HCT116 (cell line): Measurements from ENCODE around the gene EP300. TPM values are rescaled to one million over a fixed set of nuclear protein-coding genes. Genes with fewer than 3 reads are reported as not detected.

Source experiments
- ATAC-seq: fragments of 200-7000 bp; cut with Tn5 transposase; 2 replicates; pipeline ENCODE4 v1.9.1; 2020; ENCODE audit warnings: mild to moderate bottlenecking, moderate library complexity
- BruUV-seq: library from RNA; stranded (reverse); fragments of 400-500 nt; replicated peaks from 2 replicates; lab custom pipeline; 2021; lab: Mats Ljungman, UMichigan
- CTCF ChIA-PET: fragments of 300-600 bp; sonication (Branson Sonifier 250); formaldehyde crosslinking; loops from one replicate; lab custom pipeline; 2021; ENCODE audit warnings: antibody characterized with exemption; lab: Charles Lee
- POLR2A ChIA-PET: fragments of 300-600, 350-600 bp; sonication (Branson Sonifier 250); formaldehyde crosslinking; loops from one replicate; lab custom pipeline; 2021; ENCODE audit warnings: antibody characterized with exemption; lab: Charles Lee
- RAD21 ChIA-PET, 2 experiments: fragments of 300-600 bp; sonication (Branson Sonifier 250); formaldehyde crosslinking; loops; one replicate each; lab custom pipeline; 2023; ENCODE audit warnings: low total read pairs in 2 of 2; ENCODE audit not compliant: uncharacterized antibody in 2 of 2, unreplicated experiment in 2 of 2, low non-redundant PET in 1 of 2; lab: Charles Lee
- DNase-seq: peaks from one replicate; pipeline ENCODE4 v3.0.0-alpha.2; 2010; ENCODE audit warnings: low read depth, low spot score
- H2AFZ ChIP-seq: fragments of 200-600 bp; shearing (Covaris generic), sonication (generic); 2 replicates; pipeline ENCODE4 v1.6.1; 2017; ENCODE audit warnings: low read depth, mixed run types, mixed read lengths, antibody characterized with exemption, low read length; ENCODE audit not compliant: poor library complexity, severe bottlenecking
- H3K27ac ChIP-seq: 2 replicates; pipeline ENCODE4 v1.5.1; 2012; ENCODE audit warnings: low read depth, low read length
- H3K27me3 ChIP-seq: fragments of 200-600 bp; sonication (generic); 2 replicates; pipeline ENCODE4 v1.6.1; 2016; ENCODE audit warnings: mixed run types, low read length, mixed read lengths; ENCODE audit not compliant: insufficient read depth
- H3K36me3 ChIP-seq, 2 experiments: fragments of 200-500 bp in 1 of 2; fragments of 200-600 bp in 1 of 2; sonication (Bioruptor generic) in 1 of 2; sonication (generic) in 1 of 2; 2 replicates each; pipeline versions ENCODE4 v1.5.1 to v1.6.1; 2014 to 2016; ENCODE audit warnings: low read length in 2 of 2, inconsistent platforms in 1 of 2, mixed read lengths in 1 of 2, mixed run types in 1 of 2; ENCODE audit not compliant: insufficient read depth in 2 of 2, control insufficient read depth in 1 of 2
- H3K4me1 ChIP-seq, 2 experiments: fragments of 200-600 bp in 1 of 2; sonication (generic) in 1 of 2; 2 replicates each; pipeline versions ENCODE4 v1.5.1 to v1.6.1; 2012 to 2017; ENCODE audit warnings: low read length in 2 of 2, inconsistent platforms in 1 of 2, mild to moderate bottlenecking in 1 of 2, mixed read lengths in 1 of 2, mixed run types in 1 of 2, moderate library complexity in 1 of 2; ENCODE audit not compliant: insufficient read depth in 2 of 2, control insufficient read depth in 1 of 2
- H3K4me2 ChIP-seq: fragments of 200-600 bp; sonication (generic); 2 replicates; pipeline ENCODE4 v1.6.1; 2017; ENCODE audit warnings: mixed run types, low read length, mixed read lengths
- H3K4me3 ChIP-seq, 2 experiments: fragments of 200-600 bp in 1 of 2; sonication (generic) in 1 of 2; replicated peaks in 1 of 2; 2 replicates each; pipeline ENCODE4 v1.5.1; 2011 to 2016; ENCODE audit warnings: low read length in 2 of 2, control low read depth in 1 of 2, low read depth in 1 of 2, mild to moderate bottlenecking in 1 of 2, mixed read lengths in 1 of 2, mixed run types in 1 of 2
- H3K79me2 ChIP-seq: fragments of 200-600 bp; sonication (generic); 2 replicates; pipeline ENCODE4 v1.6.1; 2017; ENCODE audit warnings: mild to moderate bottlenecking, mixed run types, low read length, moderate library complexity, mixed read lengths; ENCODE audit not compliant: insufficient read depth
- H3K9ac ChIP-seq: fragments of 200-600 bp; sonication (generic); 2 replicates; pipeline ENCODE4 v1.6.1; 2016; ENCODE audit warnings: low read length, mixed read lengths
- H3K9me2 ChIP-seq: fragments of 200-600 bp; sonication (generic), shearing (Covaris generic); 2 replicates; pipeline ENCODE4 v1.6.1; 2017; ENCODE audit warnings: mixed run types, mild to moderate bottlenecking, moderate library complexity; ENCODE audit not compliant: insufficient read depth
- H3K9me3 ChIP-seq, 2 experiments: fragments of 200-500 bp in 1 of 2; fragments of 200-600 bp in 1 of 2; sonication (Bioruptor generic) in 1 of 2; sonication (generic) in 1 of 2; 2 replicates each; pipeline ENCODE4 v1.6.1; 2014 to 2017; ENCODE audit warnings: low read length in 2 of 2, mixed read lengths in 2 of 2, inconsistent platforms in 1 of 2, low read depth in 1 of 2, mild to moderate bottlenecking in 1 of 2, mixed run types in 1 of 2, moderate library complexity in 1 of 2; ENCODE audit not compliant: control insufficient read depth in 1 of 2, insufficient read depth in 1 of 2
- H4K20me1 ChIP-seq: fragments of 200-600 bp; sonication (generic), shearing (Covaris generic); 2 replicates; pipeline ENCODE4 v1.6.1; 2017; ENCODE audit warnings: mixed run types, mild to moderate bottlenecking, moderate library complexity; ENCODE audit not compliant: insufficient read depth
- CBX3 ChIP-seq: IDR thresholded peaks from 2 replicates; pipeline ENCODE4 v1.6.1; 2012; ENCODE audit warnings: low read depth
- CEBPB ChIP-seq: IDR thresholded peaks from 2 replicates; pipeline ENCODE4 v1.6.1; 2012; ENCODE audit warnings: low read depth
- ELF1 ChIP-seq: IDR thresholded peaks from 2 replicates; pipeline ENCODE4 v1.6.1; 2012; ENCODE audit warnings: low read depth, borderline replicate concordance
- EZH2 ChIP-seq: fragments of 200-600 bp; sonication (generic); IDR thresholded peaks from 2 replicates; pipeline ENCODE4 v1.6.1; 2017; ENCODE audit warnings: antibody characterized with exemption, mixed run types
- JUND ChIP-seq: IDR thresholded peaks from 2 replicates; pipeline ENCODE4 v1.6.1; 2012
- POLR2AphosphoS5 ChIP-seq: IDR thresholded peaks from 2 replicates; pipeline ENCODE4 v1.6.1; 2011; ENCODE audit warnings: mild to moderate bottlenecking, low read depth, low read length, moderate library complexity
- REST ChIP-seq: IDR thresholded peaks from 2 replicates; pipeline ENCODE4 v1.6.1; 2012; ENCODE audit warnings: low read depth
- TCF7L2 ChIP-seq: IDR thresholded peaks from 2 replicates; pipeline ENCODE4 v1.7.0; 2011; ENCODE audit warnings: borderline replicate concordance, inconsistent platforms; ENCODE audit not compliant: insufficient read depth, insufficient read length; ENCODE audit errors: extremely low read depth
- ZBTB33 ChIP-seq: IDR thresholded peaks from 2 replicates; pipeline ENCODE4 v1.6.1; 2011; ENCODE audit warnings: mild to moderate bottlenecking, low read length, moderate library complexity; ENCODE audit not compliant: insufficient replicate concordance; ENCODE audit errors: extremely low read depth
- ZNF274 ChIP-seq: fragments of 200-500 bp; sonication (Bioruptor generic); IDR thresholded peaks from 2 replicates; pipeline ENCODE4 v1.6.1; 2014; ENCODE audit warnings: mild to moderate bottlenecking, low read depth, low read length, inconsistent platforms
- intact Hi-C: fragments of 100-400 bp; cut with micrococcal nuclease; formaldehyde crosslinking; loops from 2 replicates; pipeline ENCODE4 v1.10.0; 2022
- total RNA-seq: library from RNA; stranded (reverse); gene quantifications from one replicate; pipeline ENCODE4 v1.2.1, GENCODE V29; 2021; ENCODE audit not compliant: unreplicated experiment
- TF ChIP-seq, protein P1 (sequence below): IDR thresholded peaks from 2 replicates; pipeline ENCODE4 v1.6.1; 2012

Gene EP300
- total RNA-seq, 1 experiment from 2014 or later: 38.8 TPM

DNA sequence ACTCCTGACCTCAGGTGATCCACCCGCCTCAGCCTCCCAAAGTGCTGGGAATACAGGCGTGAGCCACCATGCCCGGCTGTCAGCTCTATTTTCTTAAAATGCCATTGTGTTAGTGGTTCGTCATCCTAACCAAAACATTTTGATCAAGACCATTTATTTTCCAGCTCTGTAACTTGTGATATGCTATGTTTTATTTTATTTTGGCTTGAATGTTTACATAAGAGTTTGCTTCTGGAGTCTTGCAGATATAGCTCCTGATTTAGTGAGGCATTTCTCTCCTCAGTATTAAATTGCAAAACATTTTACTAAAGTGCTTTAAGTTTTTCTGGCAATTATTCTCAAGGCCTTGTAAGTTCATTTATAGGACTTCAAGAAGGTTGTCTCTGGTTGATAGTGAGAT, 4.4 kb downstream of the EP300 start:
- H3K4me2 ChIP-seq: no peak overlapping the region
- DNase-seq (no peak), ATAC-seq (no peak)
- peaks cover 96% of the 10 kb centered on the region for H3K79me2 ChIP-seq
- no peak overlapping the region for H3K9ac ChIP-seq
- peaks cover 30% of the 10 kb centered on the region; the same call in 1 of the 2 replicates for H4K20me1 ChIP-seq
- peaks cover 3 to 17% of the 10 kb centered on the region in 2 experiments; a peak in 1 of 4 replicates for H3K36me3 ChIP-seq
- TF ChIP-seq POLR2AphosphoS5 (no peak), CEBPB (no peak), ZNF274 (no peak), ELF1 (no peak), TCF7L2 (no peak), CBX3 (no peak), REST (no peak), JUND (no peak), ZBTB33 (no peak), EZH2 (no peak)
- TF ChIP-seq, protein P1, sequence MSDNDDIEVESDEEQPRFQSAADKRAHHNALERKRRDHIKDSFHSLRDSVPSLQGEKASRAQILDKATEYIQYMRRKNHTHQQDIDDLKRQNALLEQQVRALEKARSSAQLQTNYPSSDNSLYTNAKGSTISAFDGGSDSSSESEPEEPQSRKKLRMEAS: no peak
- CTCF ChIA-PET: interaction anchor here (0.8 kb wide), 1 partner anchor 174 kb away, joined by 5 read pairs; no protein-coding TSS in a partner anchor
- POLR2A ChIA-PET: interaction anchor here (0.7 to 1.3 kb wide), 2 partner anchors 146 to 1505 kb away, joined by 4 read pairs; partner anchors contain the start of gene RBX1
- H3K9me3 ChIP-seq: no peaks in the 10 kb centered on the region
- no peak overlapping the region for H2AFZ ChIP-seq
- no peaks in the 10 kb centered on the region for H3K27me3 ChIP-seq
- no peak overlapping the region for H3K27ac ChIP-seq
- RAD21 ChIA-PET: no interaction called here
- no peak overlapping the region for H3K4me3 ChIP-seq
- intact Hi-C loops: loop anchor here (10.0 kb wide), 2 partner anchors 172 to 348 kb away; partner anchors contain the start of gene TOB2
- no peaks in the 10 kb centered on the region for H3K9me2 ChIP-seq
- H3K4me1 ChIP-seq: peaks cover 11 to 17% of the 10 kb centered on the region in 2 experiments; a peak in 3 of 4 replicates
- BruUV-seq: no TSS peak
